Measurements from ENCODE around the gene SDK1.

SDK1 gene

DNA sequence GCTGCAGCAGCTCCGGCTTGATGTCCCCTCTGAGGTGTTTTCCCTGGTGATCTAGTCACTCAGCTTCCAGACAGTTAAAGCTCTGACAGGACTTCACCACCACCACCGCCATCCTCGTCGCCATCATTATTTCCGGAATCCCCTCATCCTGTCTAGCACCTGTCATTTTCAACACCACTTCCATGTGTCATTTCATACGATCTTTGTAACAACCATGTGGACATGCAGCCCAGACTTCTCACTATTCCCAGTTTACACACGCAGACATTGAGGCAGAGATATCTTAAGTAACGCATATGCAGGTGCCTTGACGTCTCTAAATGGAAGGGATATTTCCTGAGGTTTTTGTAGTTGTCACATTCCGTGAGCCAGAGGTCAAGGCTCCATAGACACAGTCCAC, 850.5 kb downstream of the SDK1 start:
- TF ChIP-seq ARNT (IDR thresholded peaks at IDR 0.05) (no peak), FOXK2 (IDR thresholded peaks at IDR 0.05) (no peak), FOXA1 (IDR thresholded peaks at IDR 0.05) (no peak), NFRKB (IDR thresholded peaks at IDR 0.05) (no peak), TARDBP (IDR thresholded peaks at IDR 0.05) (no peak), ZNF384 (IDR thresholded peaks at IDR 0.05) (no peak), SP1 (IDR thresholded peaks at IDR 0.05) (no peak), BHLHE40 (IDR thresholded peaks at IDR 0.05; ENCODE audit: borderline replicate concordance) (no peak), ELF4 (IDR thresholded peaks at IDR 0.05) (no peak), FOXM1 (IDR thresholded peaks at IDR 0.05; ENCODE audit: borderline replicate concordance) (no peak), L3MBTL2 (conservative IDR thresholded peaks at IDR 0.05) (no peak), HDGF (IDR thresholded peaks at IDR 0.05; ENCODE audit: borderline replicate concordance) (no peak), SUZ12 (IDR thresholded peaks at IDR 0.05) (no peak), LEF1 (IDR thresholded peaks at IDR 0.05; ENCODE audit: borderline replicate concordance) (no peak)
- CTCF ChIA-PET: no interaction called here
- DNase-seq (ENCODE audit: extremely low spot score): no peak
- POLR2A ChIA-PET: no interaction called here

DNA sequence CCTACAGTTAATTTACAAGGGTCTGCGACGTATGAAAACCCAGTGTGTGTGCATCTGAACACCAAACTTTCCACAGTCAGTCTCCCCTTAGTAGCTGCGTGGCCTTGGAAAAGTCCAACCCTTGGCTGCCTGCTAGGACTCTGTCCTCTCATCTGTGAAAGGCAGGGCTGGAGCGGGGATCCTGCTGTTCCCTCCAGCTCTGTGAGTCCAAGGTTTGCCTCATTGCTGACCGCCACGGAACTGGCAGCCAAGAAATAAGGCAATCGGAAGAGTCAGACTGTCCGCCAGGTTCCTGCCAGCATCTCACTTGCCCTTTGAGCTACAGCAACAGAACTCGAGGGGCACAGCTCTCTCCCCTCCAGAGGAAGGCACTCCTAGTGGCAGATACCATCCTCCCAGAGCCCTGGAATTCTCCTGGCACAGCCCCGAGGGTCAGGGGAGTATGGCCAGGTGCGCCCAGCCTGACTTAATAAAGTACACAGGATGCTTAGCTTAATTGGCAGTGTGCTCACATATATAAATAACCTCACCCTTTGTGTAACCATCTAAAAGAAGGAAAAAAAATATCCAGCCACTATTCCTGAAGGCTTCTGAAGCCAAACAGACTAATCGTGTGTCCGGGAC, 851.0 kb downstream of the SDK1 start:
- ChIA-PET POLR2A (no interaction called here), CTCF (no interaction called here)
- DNase-seq (ENCODE audit: extremely low spot score): no peak
- TF ChIP-seq, protein P1, sequence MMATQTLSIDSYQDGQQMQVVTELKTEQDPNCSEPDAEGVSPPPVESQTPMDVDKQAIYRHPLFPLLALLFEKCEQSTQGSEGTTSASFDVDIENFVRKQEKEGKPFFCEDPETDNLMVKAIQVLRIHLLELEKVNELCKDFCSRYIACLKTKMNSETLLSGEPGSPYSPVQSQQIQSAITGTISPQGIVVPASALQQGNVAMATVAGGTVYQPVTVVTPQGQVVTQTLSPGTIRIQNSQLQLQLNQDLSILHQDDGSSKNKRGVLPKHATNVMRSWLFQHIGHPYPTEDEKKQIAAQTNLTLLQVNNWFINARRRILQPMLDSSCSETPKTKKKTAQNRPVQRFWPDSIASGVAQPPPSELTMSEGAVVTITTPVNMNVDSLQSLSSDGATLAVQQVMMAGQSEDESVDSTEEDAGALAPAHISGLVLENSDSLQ (IDR thresholded peaks at IDR 0.05): no peak
- TF ChIP-seq TARDBP (IDR thresholded peaks at IDR 0.05): no peak
- no peak for TF ChIP-seq SUZ12 (IDR thresholded peaks at IDR 0.05)
- no peak for TF ChIP-seq FOXM1 (IDR thresholded peaks at IDR 0.05; ENCODE audit: borderline replicate concordance)
- TF ChIP-seq ZNF384 (IDR thresholded peaks at IDR 0.05): no peak
- no peak for TF ChIP-seq HDGF (IDR thresholded peaks at IDR 0.05; ENCODE audit: borderline replicate concordance)
- no peak for TF ChIP-seq FOXK2 (IDR thresholded peaks at IDR 0.05)
- TF ChIP-seq ELF4 (IDR thresholded peaks at IDR 0.05): no peak
- no peak for TF ChIP-seq ARNT (IDR thresholded peaks at IDR 0.05)
- TF ChIP-seq BHLHE40 (IDR thresholded peaks at IDR 0.05; ENCODE audit: borderline replicate concordance): no peak
- no peak for TF ChIP-seq SP1 (IDR thresholded peaks at IDR 0.05)
- TF ChIP-seq NFRKB (IDR thresholded peaks at IDR 0.05): no peak
- no peak for TF ChIP-seq CTBP1 (IDR thresholded peaks at IDR 0.05; ENCODE audit: borderline replicate concordance)
- no peak for TF ChIP-seq L3MBTL2 (conservative IDR thresholded peaks at IDR 0.05)
- no peak for TF ChIP-seq FOXA1 (IDR thresholded peaks at IDR 0.05)
- no peak for TF ChIP-seq LEF1 (IDR thresholded peaks at IDR 0.05; ENCODE audit: borderline replicate concordance)

DNA sequence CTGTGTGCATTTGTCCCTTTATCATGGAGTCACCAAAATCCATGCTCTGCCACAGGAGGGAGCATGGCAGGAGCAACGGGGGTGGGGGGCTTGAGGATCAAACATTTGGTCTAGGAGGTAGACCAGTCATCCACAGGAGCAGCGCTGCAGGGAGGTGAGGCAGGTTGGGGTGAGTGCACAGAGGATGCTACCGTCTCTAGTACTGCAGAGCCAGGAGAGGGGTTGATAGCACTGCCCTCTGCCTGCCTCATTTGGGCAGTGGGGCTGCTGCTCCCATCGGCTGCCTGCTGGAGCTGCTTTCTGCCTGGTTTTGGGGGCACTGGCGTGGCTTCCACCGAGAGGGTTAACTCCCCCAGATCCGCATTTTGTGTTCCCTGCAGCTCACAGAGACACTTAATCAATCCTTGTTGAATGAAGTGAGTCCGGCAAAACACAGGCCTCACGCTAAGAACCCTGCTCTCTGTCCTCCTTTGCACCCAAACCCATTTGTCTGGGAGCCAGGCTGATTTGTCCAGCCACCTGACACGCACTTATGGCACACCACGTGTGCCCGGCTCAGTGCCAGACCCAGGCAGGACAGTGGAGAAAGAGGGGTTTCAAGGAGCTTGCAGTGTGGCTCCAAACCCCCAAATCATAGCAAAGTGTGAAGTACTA, 854.0 kb downstream of the SDK1 start:
- ChIA-PET CTCF (no interaction called here), POLR2A (no interaction called here)
- no peak for TF ChIP-seq ELF4 (IDR thresholded peaks at IDR 0.05)
- no peak for TF ChIP-seq ARNT (IDR thresholded peaks at IDR 0.05)
- no peak for TF ChIP-seq CTBP1 (IDR thresholded peaks at IDR 0.05; ENCODE audit: borderline replicate concordance)
- TF ChIP-seq FOXA1 (IDR thresholded peaks at IDR 0.05): no peak
- TF ChIP-seq FOXK2 (IDR thresholded peaks at IDR 0.05): no peak
- no peak for TF ChIP-seq SUZ12 (IDR thresholded peaks at IDR 0.05)
- TF ChIP-seq HDGF (IDR thresholded peaks at IDR 0.05; ENCODE audit: borderline replicate concordance): no peak
- TF ChIP-seq, protein P1 (IDR thresholded peaks at IDR 0.05): no peak
- TF ChIP-seq TARDBP (IDR thresholded peaks at IDR 0.05): no peak
- no peak for TF ChIP-seq L3MBTL2 (conservative IDR thresholded peaks at IDR 0.05)
- TF ChIP-seq ZNF384 (IDR thresholded peaks at IDR 0.05): no peak
- TF ChIP-seq BHLHE40 (IDR thresholded peaks at IDR 0.05; ENCODE audit: borderline replicate concordance): no peak
- TF ChIP-seq SP1 (IDR thresholded peaks at IDR 0.05): no peak
- TF ChIP-seq NFRKB (IDR thresholded peaks at IDR 0.05): no peak
- no peak for TF ChIP-seq LEF1 (IDR thresholded peaks at IDR 0.05; ENCODE audit: borderline replicate concordance)
- TF ChIP-seq FOXM1 (IDR thresholded peaks at IDR 0.05; ENCODE audit: borderline replicate concordance): no peak
- DNase-seq (ENCODE audit: extremely low spot score): no peak

DNA sequence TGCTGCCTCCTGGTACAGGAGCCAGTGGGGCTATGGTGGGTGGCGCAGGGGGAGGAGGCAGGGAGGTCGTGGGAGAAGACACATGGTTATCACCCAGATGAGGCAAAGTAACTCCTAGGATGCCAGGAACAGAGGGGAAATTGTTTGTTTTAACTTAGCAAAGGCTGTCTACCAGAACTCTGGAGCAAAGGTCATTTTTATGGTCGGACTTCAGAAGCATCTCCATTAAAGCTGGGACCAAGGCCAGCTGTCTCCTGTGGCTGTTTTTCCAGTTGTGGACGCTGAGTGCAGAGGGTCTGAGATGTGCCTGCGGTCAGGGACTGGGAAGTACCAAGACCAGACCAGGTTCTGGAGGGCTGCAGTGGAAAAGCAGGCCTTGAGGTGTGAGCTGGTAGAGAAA, 855.1 kb downstream of the SDK1 start:
- ChIA-PET POLR2A (no interaction called here), CTCF (no interaction called here)
- no peak for TF ChIP-seq FOXA1 (IDR thresholded peaks at IDR 0.05)
- no peak for TF ChIP-seq HDGF (IDR thresholded peaks at IDR 0.05; ENCODE audit: borderline replicate concordance)
- no peak for TF ChIP-seq CTBP1 (IDR thresholded peaks at IDR 0.05; ENCODE audit: borderline replicate concordance)
- TF ChIP-seq L3MBTL2 (conservative IDR thresholded peaks at IDR 0.05): no peak
- no peak for TF ChIP-seq FOXK2 (IDR thresholded peaks at IDR 0.05)
- TF ChIP-seq, protein P1 (IDR thresholded peaks at IDR 0.05): no peak
- TF ChIP-seq ELF4 (IDR thresholded peaks at IDR 0.05): no peak
- TF ChIP-seq ARNT (IDR thresholded peaks at IDR 0.05): no peak
- no peak for TF ChIP-seq NFRKB (IDR thresholded peaks at IDR 0.05)
- TF ChIP-seq SP1 (IDR thresholded peaks at IDR 0.05): no peak
- TF ChIP-seq ZNF384 (IDR thresholded peaks at IDR 0.05): no peak
- TF ChIP-seq SUZ12 (IDR thresholded peaks at IDR 0.05): no peak
- no peak for TF ChIP-seq BHLHE40 (IDR thresholded peaks at IDR 0.05; ENCODE audit: borderline replicate concordance)
- DNase-seq (ENCODE audit: extremely low spot score): no peak

DNA sequence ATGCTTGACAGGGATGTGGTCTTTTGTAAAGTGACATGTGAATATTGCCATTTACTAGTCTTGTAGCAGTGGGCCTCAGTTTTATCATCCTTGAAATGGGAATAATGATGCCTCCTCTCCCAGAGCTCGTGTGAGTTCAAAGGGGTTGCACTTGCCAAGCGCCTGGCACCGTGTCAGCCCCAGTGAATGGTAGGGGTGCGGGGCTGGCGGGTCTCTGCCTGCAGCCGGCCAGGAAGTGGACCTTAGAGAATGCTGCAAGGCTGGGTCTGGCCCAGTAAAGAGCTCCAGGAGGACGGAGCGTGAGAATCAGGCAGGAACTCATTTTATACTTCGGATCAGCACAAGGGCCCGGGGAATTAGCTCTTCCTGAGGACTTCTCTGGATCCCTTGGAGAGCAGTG, 856.6 kb downstream of the SDK1 start:
- no peak for TF ChIP-seq TARDBP (IDR thresholded peaks at IDR 0.05)
- no peak for TF ChIP-seq HDGF (IDR thresholded peaks at IDR 0.05; ENCODE audit: borderline replicate concordance)
- TF ChIP-seq FOXK2 (IDR thresholded peaks at IDR 0.05): no peak
- DNase-seq (ENCODE audit: extremely low spot score): no peak
- POLR2A ChIA-PET: no interaction called here
- CTCF ChIA-PET: no interaction called here
